DND-41 (cell line): Measurements from ENCODE around the gene NR2C2AP.

ENCODE experiments used
- ATAC-seq: fragments of 200-7000 bp; cut with Tn5 transposase; 3 replicates; pipeline ENCODE4 v1.9.1; 2021; ENCODE audit warnings: low read depth; ENCODE audit not compliant: insufficient read depth
- DNase-seq: peaks from one replicate; pipeline ENCODE4 v3.0.0-alpha.2; 2020
- H2AFZ ChIP-seq: 2 replicates; pipeline ENCODE4 v1.6.0; 2012; ENCODE audit warnings: low read depth, low read length
- H3K27ac ChIP-seq: 2 replicates; pipeline ENCODE4 v1.5.1; 2012; ENCODE audit warnings: low read length, inconsistent platforms
- H3K27me3 ChIP-seq: fragments of 200-600 bp; sonication (generic); 2 replicates; pipeline ENCODE4 v1.6.0; 2012; ENCODE audit warnings: low read length, mild to moderate bottlenecking, inconsistent platforms; ENCODE audit not compliant: insufficient read depth, poor library complexity
- H3K36me3 ChIP-seq: 2 replicates; pipeline ENCODE4 v1.5.1; 2012; ENCODE audit warnings: low read length, inconsistent platforms; ENCODE audit not compliant: insufficient read depth
- H3K4me1 ChIP-seq: 2 replicates; pipeline ENCODE4 v1.5.1; 2012; ENCODE audit warnings: mild to moderate bottlenecking, low read length; ENCODE audit not compliant: insufficient read depth
- H3K4me2 ChIP-seq: 2 replicates; pipeline ENCODE4 v1.6.0; 2012; ENCODE audit warnings: mild to moderate bottlenecking, moderate library complexity, low read length, inconsistent platforms; ENCODE audit not compliant: insufficient read depth
- H3K4me3 ChIP-seq, 2 experiments: fragments of 200-600 bp in 1 of 2; shearing (Covaris generic) in 1 of 2; 2 replicates each; pipeline ENCODE4 v1.5.1; 2012 to 2016; ENCODE audit warnings: inconsistent platforms in 2 of 2, low read length in 2 of 2, mild to moderate bottlenecking in 2 of 2, low read depth in 1 of 2, moderate library complexity in 1 of 2
- H3K79me2 ChIP-seq: 2 replicates; pipeline ENCODE4 v1.6.0; 2012; ENCODE audit warnings: low read length, inconsistent platforms; ENCODE audit not compliant: insufficient read depth
- H3K9ac ChIP-seq: 2 replicates; pipeline ENCODE4 v1.6.0; 2012; ENCODE audit warnings: low read depth, mild to moderate bottlenecking, inconsistent platforms, low read length, moderate library complexity
- H3K9me3 ChIP-seq: 2 replicates; pipeline ENCODE4 v1.5.1; 2012; ENCODE audit warnings: low read length, moderate library complexity, mild to moderate bottlenecking, inconsistent platforms; ENCODE audit not compliant: insufficient read depth, severe bottlenecking
- H4K20me1 ChIP-seq: 2 replicates; pipeline ENCODE4 v1.6.0; 2012; ENCODE audit warnings: low read length; ENCODE audit not compliant: insufficient read depth
- EZH2 ChIP-seq: IDR thresholded peaks from 3 replicates; pipeline ENCODE4 v1.6.1; 2012; ENCODE audit warnings: borderline replicate concordance, low read depth, mild to moderate bottlenecking, moderate library complexity, low read length, inconsistent platforms; ENCODE audit not compliant: severe bottlenecking
- TF ChIP-seq, protein P1 (sequence below): IDR thresholded peaks from 2 replicates; pipeline ENCODE4 v1.5.1; 2012; ENCODE audit warnings: borderline replicate concordance, low read length, moderate library complexity, mild to moderate bottlenecking; ENCODE audit not compliant: poor library complexity, severe bottlenecking; ENCODE audit errors: extremely low read depth

The NR2C2AP gene

GRCh38 chr19:19239675-19240074, 36.5 kb upstream of the NR2C2AP start:
- DNase-seq (no peak), ATAC-seq (no peak)
- no peak overlapping the region for H3K4me3 ChIP-seq
- no peak overlapping the region for H3K9ac ChIP-seq
- no peaks in the 10 kb centered on the region for H3K4me1 ChIP-seq
- no peaks in the 10 kb centered on the region for H4K20me1 ChIP-seq
- H3K4me2 ChIP-seq = no peak overlapping the region
- no peaks in the 10 kb centered on the region for H3K79me2 ChIP-seq
- no peak for TF ChIP-seq EZH2
- TF ChIP-seq, protein P1, sequence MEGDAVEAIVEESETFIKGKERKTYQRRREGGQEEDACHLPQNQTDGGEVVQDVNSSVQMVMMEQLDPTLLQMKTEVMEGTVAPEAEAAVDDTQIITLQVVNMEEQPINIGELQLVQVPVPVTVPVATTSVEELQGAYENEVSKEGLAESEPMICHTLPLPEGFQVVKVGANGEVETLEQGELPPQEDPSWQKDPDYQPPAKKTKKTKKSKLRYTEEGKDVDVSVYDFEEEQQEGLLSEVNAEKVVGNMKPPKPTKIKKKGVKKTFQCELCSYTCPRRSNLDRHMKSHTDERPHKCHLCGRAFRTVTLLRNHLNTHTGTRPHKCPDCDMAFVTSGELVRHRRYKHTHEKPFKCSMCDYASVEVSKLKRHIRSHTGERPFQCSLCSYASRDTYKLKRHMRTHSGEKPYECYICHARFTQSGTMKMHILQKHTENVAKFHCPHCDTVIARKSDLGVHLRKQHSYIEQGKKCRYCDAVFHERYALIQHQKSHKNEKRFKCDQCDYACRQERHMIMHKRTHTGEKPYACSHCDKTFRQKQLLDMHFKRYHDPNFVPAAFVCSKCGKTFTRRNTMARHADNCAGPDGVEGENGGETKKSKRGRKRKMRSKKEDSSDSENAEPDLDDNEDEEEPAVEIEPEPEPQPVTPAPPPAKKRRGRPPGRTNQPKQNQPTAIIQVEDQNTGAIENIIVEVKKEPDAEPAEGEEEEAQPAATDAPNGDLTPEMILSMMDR = no peak
- no peaks in the 10 kb centered on the region for H3K36me3 ChIP-seq
- peaks cover 7% of the 10 kb centered on the region for H3K9me3 ChIP-seq
- H3K27me3 ChIP-seq = no peaks in the 10 kb centered on the region
- no peak overlapping the region for H3K27ac ChIP-seq
- H2AFZ ChIP-seq = no peak overlapping the region

- no peaks in the 10 kb centered on the region for H3K36me3 ChIP-seq
- no peak for DNase-seq
- H3K27me3 ChIP-seq = no peaks in the 10 kb centered on the region
- no peak overlapping the region for H3K4me2 ChIP-seq
- peaks cover 17% of the 10 kb centered on the region for H3K9me3 ChIP-seq
- H3K79me2 ChIP-seq = no peaks in the 10 kb centered on the region
- H3K4me3 ChIP-seq = no peak overlapping the region
- no peaks in the 10 kb centered on the region for H3K4me1 ChIP-seq
- H3K9ac ChIP-seq = no peak overlapping the region
- no peaks in the 10 kb centered on the region for H4K20me1 ChIP-seq
- no peak for ATAC-seq
- H2AFZ ChIP-seq = no peak overlapping the region
- H3K27ac ChIP-seq = no peak overlapping the region
- TF ChIP-seq EZH2 = no peak
Observed at GRCh38 chr19:19238126-19238894, 35.1 kb upstream of the NR2C2AP start.

- Histone ChIP-seq H3K27ac (no peak overlapping the region), H2AFZ (no peak overlapping the region), H3K4me1 (no peaks in the 10 kb centered on the region), H3K9me3 (peaks cover 17% of the 10 kb centered on the region), H3K36me3 (no peaks in the 10 kb centered on the region), H3K9ac (no peak overlapping the region), H3K4me2 (no peak overlapping the region), H3K27me3 (no peaks in the 10 kb centered on the region), H3K4me3 (no peak overlapping the region), H4K20me1 (no peaks in the 10 kb centered on the region), H3K79me2 (no peaks in the 10 kb centered on the region)
- no peak for ATAC-seq
- no peak for DNase-seq
- no peak for TF ChIP-seq EZH2
- TF ChIP-seq, protein P1 = no peak
Observed at GRCh38 chr19:19236173-19236572, 33.0 kb upstream of the NR2C2AP start.

DNA sequence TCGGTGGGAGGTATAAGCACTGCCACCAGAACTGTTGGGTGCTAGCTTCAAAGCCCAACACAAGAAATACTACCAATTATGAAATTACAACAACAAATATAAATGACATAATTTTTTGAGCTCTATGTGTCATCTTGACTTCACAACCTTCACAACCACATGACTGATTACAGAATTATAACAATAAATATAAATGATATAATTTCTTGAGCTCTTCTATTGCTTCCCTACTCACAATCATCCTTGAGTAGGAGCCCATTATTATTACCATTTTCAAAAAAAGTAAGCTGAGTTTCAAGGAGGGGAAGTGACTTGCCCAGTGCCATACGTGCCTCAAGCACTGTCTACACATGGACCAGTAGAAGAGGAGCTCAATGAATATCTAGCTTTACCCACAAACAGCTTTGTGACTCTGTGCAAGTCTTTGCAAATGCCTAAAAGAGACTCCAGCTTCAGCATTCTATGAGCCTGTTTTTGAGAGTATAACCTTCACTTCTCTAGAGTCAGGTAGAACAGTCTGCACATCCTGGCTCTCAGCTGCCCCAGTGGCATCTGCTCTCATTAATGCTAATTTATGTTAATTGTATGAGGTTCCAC, 31.1 kb upstream of the NR2C2AP start:
- Histone ChIP-seq H3K27me3 (no peaks in the 10 kb centered on the region), H3K4me1 (no peaks in the 10 kb centered on the region), H3K36me3 (no peaks in the 10 kb centered on the region), H2AFZ (no peak overlapping the region), H3K9ac (no peak overlapping the region), H3K9me3 (peaks cover 17% of the 10 kb centered on the region), H3K4me3 (no peak overlapping the region), H4K20me1 (no peaks in the 10 kb centered on the region), H3K79me2 (no peaks in the 10 kb centered on the region), H3K4me2 (no peak overlapping the region), H3K27ac (no peak overlapping the region)
- ATAC-seq (no peak), DNase-seq (no peak)
- TF ChIP-seq EZH2 = no peak
- TF ChIP-seq, protein P1 = no peak
